ENCODE measurements around the gene HS6ST3.

Gene HS6ST3

DNA sequence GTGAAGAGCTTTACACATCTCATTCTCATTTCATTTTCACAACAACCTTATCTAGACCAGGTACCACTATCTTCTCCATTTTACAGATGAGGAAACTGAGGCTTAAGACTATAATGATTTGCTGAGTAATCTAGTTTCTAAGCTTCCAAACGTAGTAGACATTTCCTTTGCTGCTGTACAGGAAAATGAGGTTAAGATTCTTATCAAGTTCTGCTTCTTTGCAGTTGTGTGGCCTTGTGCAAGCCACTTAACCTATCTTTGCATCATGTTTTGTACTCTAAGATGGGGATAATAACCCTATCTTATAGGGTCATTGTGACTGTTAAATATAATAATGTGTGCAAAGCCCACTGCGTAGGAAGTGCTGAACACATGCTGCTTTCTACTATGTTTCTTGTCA is 307.9 kb downstream of the HS6ST3 start:
- TF ChIP-seq, protein P1, sequence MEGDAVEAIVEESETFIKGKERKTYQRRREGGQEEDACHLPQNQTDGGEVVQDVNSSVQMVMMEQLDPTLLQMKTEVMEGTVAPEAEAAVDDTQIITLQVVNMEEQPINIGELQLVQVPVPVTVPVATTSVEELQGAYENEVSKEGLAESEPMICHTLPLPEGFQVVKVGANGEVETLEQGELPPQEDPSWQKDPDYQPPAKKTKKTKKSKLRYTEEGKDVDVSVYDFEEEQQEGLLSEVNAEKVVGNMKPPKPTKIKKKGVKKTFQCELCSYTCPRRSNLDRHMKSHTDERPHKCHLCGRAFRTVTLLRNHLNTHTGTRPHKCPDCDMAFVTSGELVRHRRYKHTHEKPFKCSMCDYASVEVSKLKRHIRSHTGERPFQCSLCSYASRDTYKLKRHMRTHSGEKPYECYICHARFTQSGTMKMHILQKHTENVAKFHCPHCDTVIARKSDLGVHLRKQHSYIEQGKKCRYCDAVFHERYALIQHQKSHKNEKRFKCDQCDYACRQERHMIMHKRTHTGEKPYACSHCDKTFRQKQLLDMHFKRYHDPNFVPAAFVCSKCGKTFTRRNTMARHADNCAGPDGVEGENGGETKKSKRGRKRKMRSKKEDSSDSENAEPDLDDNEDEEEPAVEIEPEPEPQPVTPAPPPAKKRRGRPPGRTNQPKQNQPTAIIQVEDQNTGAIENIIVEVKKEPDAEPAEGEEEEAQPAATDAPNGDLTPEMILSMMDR (IDR thresholded peaks at IDR 0.05; ENCODE audit: low read length) = no peak
- no peak for TF ChIP-seq EZH2 (IDR thresholded peaks at IDR 0.05; ENCODE audit: borderline replicate concordance, low read length)
- no peaks in the 10 kb centered on the region for H3K79me2 ChIP-seq (ENCODE audit: insufficient read depth, low read length)
- H3K9me3 ChIP-seq (ENCODE audit: low read length) = no peaks in the 10 kb centered on the region
- no peak overlapping the region for H3K9ac ChIP-seq (ENCODE audit: low read length)
- no peak overlapping the region for H2AFZ ChIP-seq (ENCODE audit: low read length)
- H4K20me1 ChIP-seq (ENCODE audit: insufficient read depth, low read length) = no peaks in the 10 kb centered on the region
- no peaks in the 10 kb centered on the region for H3K9me2 ChIP-seq (ENCODE audit: low read depth, low read length)
- no peaks in the 10 kb centered on the region for H3K27me3 ChIP-seq (ENCODE audit: insufficient read depth, low read length)
- no peak overlapping the region for H3K4me3 ChIP-seq (ENCODE audit: low read depth, low read length, poor library complexity, severe bottlenecking)
- H3K4me2 ChIP-seq (ENCODE audit: low read length) = no peak overlapping the region
- H3F3A ChIP-seq (ENCODE audit: insufficient read depth, low read length) = no peaks in the 10 kb centered on the region
- no peak overlapping the region for H3K27ac ChIP-seq (ENCODE audit: low read depth, low read length, poor library complexity, severe bottlenecking)
- no peaks in the 10 kb centered on the region for H3K36me3 ChIP-seq (ENCODE audit: insufficient read depth, low read length)
- no peaks in the 10 kb centered on the region for H3K4me1 ChIP-seq (ENCODE audit: insufficient read depth, low read length, severe bottlenecking)

- H3F3A ChIP-seq (ENCODE audit: insufficient read depth, low read length) = no peaks in the 10 kb centered on the region
- no peak for TF ChIP-seq EZH2 (IDR thresholded peaks at IDR 0.05; ENCODE audit: borderline replicate concordance, low read length)
- no peak overlapping the region for H2AFZ ChIP-seq (ENCODE audit: low read length)
- H3K79me2 ChIP-seq (ENCODE audit: insufficient read depth, low read length) = no peaks in the 10 kb centered on the region
- H3K27me3 ChIP-seq (ENCODE audit: insufficient read depth, low read length) = no peaks in the 10 kb centered on the region
- H4K20me1 ChIP-seq (ENCODE audit: insufficient read depth, low read length) = no peaks in the 10 kb centered on the region
- no peaks in the 10 kb centered on the region for H3K4me1 ChIP-seq (ENCODE audit: insufficient read depth, low read length, severe bottlenecking)
- H3K36me3 ChIP-seq (ENCODE audit: insufficient read depth, low read length) = no peaks in the 10 kb centered on the region
- H3K4me3 ChIP-seq (ENCODE audit: low read depth, low read length, poor library complexity, severe bottlenecking) = no peak overlapping the region
- H3K9ac ChIP-seq (ENCODE audit: low read length) = no peak overlapping the region
- H3K9me3 ChIP-seq (ENCODE audit: low read length) = no peaks in the 10 kb centered on the region
- H3K4me2 ChIP-seq (ENCODE audit: low read length) = no peak overlapping the region
- H3K27ac ChIP-seq (ENCODE audit: low read depth, low read length, poor library complexity, severe bottlenecking) = no peak overlapping the region
- no peaks in the 10 kb centered on the region for H3K9me2 ChIP-seq (ENCODE audit: low read depth, low read length)
These were observed 308.6 kb downstream of the HS6ST3 start for GRCh38 chr13:96398486-96398885.

GRCh38 chr13:96403241-96403640 is 313.3 kb downstream of the HS6ST3 start:
- Histone ChIP-seq H3K4me2 (ENCODE audit: low read length) (no peak overlapping the region), H2AFZ (ENCODE audit: low read length) (no peak overlapping the region), H3K4me3 (ENCODE audit: low read depth, low read length, poor library complexity, severe bottlenecking) (no peak overlapping the region), H3K9me2 (ENCODE audit: low read depth, low read length) (no peaks in the 10 kb centered on the region), H3K36me3 (ENCODE audit: insufficient read depth, low read length) (no peaks in the 10 kb centered on the region), H4K20me1 (ENCODE audit: insufficient read depth, low read length) (no peaks in the 10 kb centered on the region), H3K9ac (ENCODE audit: low read length) (no peak overlapping the region), H3F3A (ENCODE audit: insufficient read depth, low read length) (no peaks in the 10 kb centered on the region), H3K27ac (ENCODE audit: low read depth, low read length, poor library complexity, severe bottlenecking) (no peak overlapping the region), H3K27me3 (ENCODE audit: insufficient read depth, low read length) (no peaks in the 10 kb centered on the region), H3K9me3 (ENCODE audit: low read length) (no peaks in the 10 kb centered on the region), H3K4me1 (ENCODE audit: insufficient read depth, low read length, severe bottlenecking) (no peaks in the 10 kb centered on the region), H3K79me2 (ENCODE audit: insufficient read depth, low read length) (no peaks in the 10 kb centered on the region)
- TF ChIP-seq EZH2 (IDR thresholded peaks at IDR 0.05; ENCODE audit: borderline replicate concordance, low read length) = no peak
- TF ChIP-seq, protein P1 (IDR thresholded peaks at IDR 0.05; ENCODE audit: low read length) = no peak

DNA sequence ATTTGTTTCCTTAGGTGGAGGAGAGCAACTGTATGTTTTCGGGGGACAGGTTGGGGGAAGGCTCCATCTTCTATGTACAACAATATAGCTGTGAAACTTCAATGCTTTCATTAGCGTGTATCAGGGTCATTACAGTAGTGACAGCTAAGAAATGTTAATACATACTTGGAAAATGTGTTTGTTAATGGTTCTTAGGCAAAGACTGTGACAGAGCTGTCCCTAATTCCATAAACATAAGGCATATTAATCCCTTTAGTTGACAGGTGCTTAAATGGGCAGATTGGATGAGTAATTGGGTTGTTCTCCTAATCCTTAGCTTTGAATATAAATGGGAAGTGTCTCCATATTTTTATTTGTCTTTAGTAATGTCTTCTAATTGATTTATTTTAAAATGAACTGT is 313.7 kb downstream of the HS6ST3 start:
- Histone ChIP-seq H3K79me2 (ENCODE audit: insufficient read depth, low read length) (no peaks in the 10 kb centered on the region), H3K36me3 (ENCODE audit: insufficient read depth, low read length) (no peaks in the 10 kb centered on the region), H3K4me2 (ENCODE audit: low read length) (no peak overlapping the region), H3K9me2 (ENCODE audit: low read depth, low read length) (no peaks in the 10 kb centered on the region), H3K27me3 (ENCODE audit: insufficient read depth, low read length) (no peaks in the 10 kb centered on the region), H4K20me1 (ENCODE audit: insufficient read depth, low read length) (no peaks in the 10 kb centered on the region), H3K4me3 (ENCODE audit: low read depth, low read length, poor library complexity, severe bottlenecking) (no peak overlapping the region), H3K9me3 (ENCODE audit: low read length) (no peaks in the 10 kb centered on the region), H2AFZ (ENCODE audit: low read length) (no peak overlapping the region), H3K9ac (ENCODE audit: low read length) (no peak overlapping the region), H3F3A (ENCODE audit: insufficient read depth, low read length) (no peaks in the 10 kb centered on the region), H3K27ac (ENCODE audit: low read depth, low read length, poor library complexity, severe bottlenecking) (no peak overlapping the region), H3K4me1 (ENCODE audit: insufficient read depth, low read length, severe bottlenecking) (no peaks in the 10 kb centered on the region)
- TF ChIP-seq, protein P1 (IDR thresholded peaks at IDR 0.05; ENCODE audit: low read length) = no peak
- no peak for TF ChIP-seq EZH2 (IDR thresholded peaks at IDR 0.05; ENCODE audit: borderline replicate concordance, low read length)

Data from OCI-LY1 (cell line).